ENCODE results near the gene CCDC68. TPM values are rescaled to one million over a fixed set of nuclear protein-coding genes. Genes with fewer than 3 reads are reported as not detected.

The CCDC68 gene
- total RNA-seq, 1 experiment from 2014 or later, result 6.6 TPM

DNA sequence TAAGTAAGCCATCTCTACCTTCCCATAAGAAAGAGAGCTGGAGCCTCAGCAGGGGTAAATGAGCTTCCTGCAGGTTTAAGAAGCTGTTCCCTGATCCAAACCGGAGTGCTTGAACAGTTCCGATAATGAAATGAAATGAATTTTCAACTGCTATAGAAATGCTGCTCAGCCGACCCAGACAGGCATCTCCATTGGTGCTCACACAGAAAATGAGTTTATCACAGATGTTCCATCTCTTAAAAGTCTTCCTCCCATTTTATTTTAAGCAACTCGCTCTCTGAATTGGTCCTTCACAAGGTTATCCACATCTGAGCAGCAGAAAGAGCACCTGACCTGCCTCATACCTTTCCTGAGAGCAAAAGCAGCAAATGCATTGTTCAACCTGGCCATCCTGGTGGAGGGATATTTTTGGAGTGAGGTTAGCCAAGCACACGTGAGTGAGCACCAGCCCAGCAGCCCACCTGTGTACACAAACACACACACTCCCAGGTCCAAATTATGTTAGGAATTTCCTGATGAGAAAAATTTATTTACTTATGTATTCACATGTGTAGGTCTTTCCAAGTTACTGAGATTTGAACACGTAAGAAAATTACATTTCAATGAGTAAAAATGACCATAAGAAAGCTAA lies 42.2 kb upstream of the CCDC68 start:
- intact Hi-C loops (cut with micrococcal nuclease), result no loop called here
- H3K36me3 ChIP-seq (ENCODE audit: control insufficient read depth in 1 of 2, insufficient read depth in 2 of 2, low read length in 2 of 2), result no peaks in the 10 kb centered on the region
- no peak overlapping the region for H3K4me3 ChIP-seq (replicated peaks in 1 of 2; ENCODE audit: low read depth in 1 of 2, low read length in 2 of 2)
- CTCF ChIA-PET, result interaction anchor here (2.3 kb wide), 1 partner anchor 18 kb away, joined by 5 read pairs; no protein-coding TSS in a partner anchor
- POLR2A ChIA-PET, result no interaction called here
- DNase-seq (ENCODE audit: low read depth, low spot score) (no peak), ATAC-seq (no peak)
- H3K9ac ChIP-seq (ENCODE audit: low read length), result no peak overlapping the region
- no peaks in the 10 kb centered on the region for H3K79me2 ChIP-seq (ENCODE audit: insufficient read depth, low read length)
- RAD21 ChIA-PET (ENCODE audit: low non-redundant PET in 1 of 2, low total read pairs in 2 of 2, uncharacterized antibody in 2 of 2, unreplicated experiment in 2 of 2), result no interaction called here
- BruUV-seq (replicated peaks), result no TSS peak
- no peak for TF ChIP-seq EZH2 (IDR thresholded peaks at IDR 0.05)
- no peak for TF ChIP-seq SP1 (IDR thresholded peaks at IDR 0.05; ENCODE audit: low read depth)
- no peak for TF ChIP-seq SRF (IDR thresholded peaks at IDR 0.05; ENCODE audit: low read depth)
- TF ChIP-seq RAD21 (IDR thresholded peaks at IDR 0.05; ENCODE audit: low read depth), result no peak
- TF ChIP-seq JUND (IDR thresholded peaks at IDR 0.05), result no peak
- TF ChIP-seq, protein P1, sequence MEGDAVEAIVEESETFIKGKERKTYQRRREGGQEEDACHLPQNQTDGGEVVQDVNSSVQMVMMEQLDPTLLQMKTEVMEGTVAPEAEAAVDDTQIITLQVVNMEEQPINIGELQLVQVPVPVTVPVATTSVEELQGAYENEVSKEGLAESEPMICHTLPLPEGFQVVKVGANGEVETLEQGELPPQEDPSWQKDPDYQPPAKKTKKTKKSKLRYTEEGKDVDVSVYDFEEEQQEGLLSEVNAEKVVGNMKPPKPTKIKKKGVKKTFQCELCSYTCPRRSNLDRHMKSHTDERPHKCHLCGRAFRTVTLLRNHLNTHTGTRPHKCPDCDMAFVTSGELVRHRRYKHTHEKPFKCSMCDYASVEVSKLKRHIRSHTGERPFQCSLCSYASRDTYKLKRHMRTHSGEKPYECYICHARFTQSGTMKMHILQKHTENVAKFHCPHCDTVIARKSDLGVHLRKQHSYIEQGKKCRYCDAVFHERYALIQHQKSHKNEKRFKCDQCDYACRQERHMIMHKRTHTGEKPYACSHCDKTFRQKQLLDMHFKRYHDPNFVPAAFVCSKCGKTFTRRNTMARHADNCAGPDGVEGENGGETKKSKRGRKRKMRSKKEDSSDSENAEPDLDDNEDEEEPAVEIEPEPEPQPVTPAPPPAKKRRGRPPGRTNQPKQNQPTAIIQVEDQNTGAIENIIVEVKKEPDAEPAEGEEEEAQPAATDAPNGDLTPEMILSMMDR (IDR thresholded peaks at IDR 0.05 in 2 of 3, conservative IDR thresholded peaks at IDR 0.05 in 1 of 3; ENCODE audit: borderline replicate concordance in 1 of 3, insufficient read depth in 1 of 3, low read depth in 2 of 3, low read length in 2 of 3), result no peak
- no peak for TF ChIP-seq ZNF274 (IDR thresholded peaks at IDR 0.05; ENCODE audit: low read depth, low read length)
- no peak for TF ChIP-seq EZH2phosphoT487 (IDR thresholded peaks at IDR 0.05; ENCODE audit: borderline replicate concordance)
- TF ChIP-seq, protein P2, sequence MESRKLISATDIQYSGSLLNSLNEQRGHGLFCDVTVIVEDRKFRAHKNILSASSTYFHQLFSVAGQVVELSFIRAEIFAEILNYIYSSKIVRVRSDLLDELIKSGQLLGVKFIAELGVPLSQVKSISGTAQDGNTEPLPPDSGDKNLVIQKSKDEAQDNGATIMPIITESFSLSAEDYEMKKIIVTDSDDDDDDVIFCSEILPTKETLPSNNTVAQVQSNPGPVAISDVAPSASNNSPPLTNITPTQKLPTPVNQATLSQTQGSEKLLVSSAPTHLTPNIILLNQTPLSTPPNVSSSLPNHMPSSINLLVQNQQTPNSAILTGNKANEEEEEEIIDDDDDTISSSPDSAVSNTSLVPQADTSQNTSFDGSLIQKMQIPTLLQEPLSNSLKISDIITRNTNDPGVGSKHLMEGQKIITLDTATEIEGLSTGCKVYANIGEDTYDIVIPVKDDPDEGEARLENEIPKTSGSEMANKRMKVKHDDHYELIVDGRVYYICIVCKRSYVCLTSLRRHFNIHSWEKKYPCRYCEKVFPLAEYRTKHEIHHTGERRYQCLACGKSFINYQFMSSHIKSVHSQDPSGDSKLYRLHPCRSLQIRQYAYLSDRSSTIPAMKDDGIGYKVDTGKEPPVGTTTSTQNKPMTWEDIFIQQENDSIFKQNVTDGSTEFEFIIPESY (IDR thresholded peaks at IDR 0.05; ENCODE audit: extremely low read depth, insufficient replicate concordance, low read length), result no peak
- no peak for TF ChIP-seq FOSL1 (IDR thresholded peaks at IDR 0.05; ENCODE audit: low read depth)
- TF ChIP-seq ELF1 (IDR thresholded peaks at IDR 0.05; ENCODE audit: borderline replicate concordance, low read depth), result no peak
- TF ChIP-seq CBX3 (IDR thresholded peaks at IDR 0.05; ENCODE audit: low read depth), result no peak
- TF ChIP-seq POLR2A (IDR thresholded peaks at IDR 0.05; ENCODE audit: borderline replicate concordance, extremely low read depth, insufficient read depth, insufficient read length), result no peak
- TF ChIP-seq, protein P3, sequence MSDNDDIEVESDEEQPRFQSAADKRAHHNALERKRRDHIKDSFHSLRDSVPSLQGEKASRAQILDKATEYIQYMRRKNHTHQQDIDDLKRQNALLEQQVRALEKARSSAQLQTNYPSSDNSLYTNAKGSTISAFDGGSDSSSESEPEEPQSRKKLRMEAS (IDR thresholded peaks at IDR 0.05), result no peak
- no peak for TF ChIP-seq TCF7L2 (IDR thresholded peaks at IDR 0.05; ENCODE audit: borderline replicate concordance, extremely low read depth, insufficient read depth, insufficient read length)
- H2AFZ ChIP-seq (ENCODE audit: low read depth, low read length, poor library complexity, severe bottlenecking), result no peak overlapping the region
- H3K27ac ChIP-seq (ENCODE audit: low read depth, low read length), result no peak overlapping the region
- no peaks in the 10 kb centered on the region for H3K9me3 ChIP-seq (ENCODE audit: control insufficient read depth in 1 of 2, insufficient read depth in 1 of 2, low read depth in 1 of 2, low read length in 2 of 2)
- no peaks in the 10 kb centered on the region for H4K20me1 ChIP-seq (ENCODE audit: insufficient read depth)
- H3K27me3 ChIP-seq (ENCODE audit: insufficient read depth, low read length), result no peaks in the 10 kb centered on the region
- no peak overlapping the region for H3K4me2 ChIP-seq (ENCODE audit: low read length)
- H3K9me2 ChIP-seq (ENCODE audit: insufficient read depth), result no peaks in the 10 kb centered on the region
- no peaks in the 10 kb centered on the region for H3K4me1 ChIP-seq (ENCODE audit: control insufficient read depth in 1 of 2, insufficient read depth in 2 of 2, low read length in 2 of 2)

Data from HCT116 (cell line).